ENCODE data around the gene IL27RA.
A peak's percentile ranks its signal among the peaks of the same experiment; 100 is the strongest.

IL27RA gene

DNA sequence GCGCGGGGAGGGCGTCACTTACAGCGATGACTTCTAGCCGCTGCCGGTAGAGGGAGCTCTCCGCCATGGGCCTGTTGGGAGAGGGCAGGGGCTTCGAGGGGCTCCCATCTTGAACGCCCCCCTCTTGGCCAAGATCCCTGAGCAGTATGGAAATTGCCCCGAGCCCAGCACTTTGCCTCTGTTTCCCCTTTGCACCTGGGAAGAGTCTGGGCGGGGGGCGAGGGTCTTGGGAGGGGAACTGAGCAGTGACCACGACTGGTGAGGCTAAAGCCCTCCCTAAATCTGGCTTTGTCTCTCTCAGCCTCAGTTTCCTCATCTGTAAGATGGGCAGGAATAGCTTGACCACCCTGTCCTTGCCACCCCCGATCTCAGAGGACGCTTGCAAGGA is 27.5 kb downstream of the IL27RA start:
- DNase-seq (ENCODE audit: low read depth), result no peak
- no peak overlapping the region for H3K4me3 ChIP-seq (ENCODE audit: low read depth, low read length)

DNA sequence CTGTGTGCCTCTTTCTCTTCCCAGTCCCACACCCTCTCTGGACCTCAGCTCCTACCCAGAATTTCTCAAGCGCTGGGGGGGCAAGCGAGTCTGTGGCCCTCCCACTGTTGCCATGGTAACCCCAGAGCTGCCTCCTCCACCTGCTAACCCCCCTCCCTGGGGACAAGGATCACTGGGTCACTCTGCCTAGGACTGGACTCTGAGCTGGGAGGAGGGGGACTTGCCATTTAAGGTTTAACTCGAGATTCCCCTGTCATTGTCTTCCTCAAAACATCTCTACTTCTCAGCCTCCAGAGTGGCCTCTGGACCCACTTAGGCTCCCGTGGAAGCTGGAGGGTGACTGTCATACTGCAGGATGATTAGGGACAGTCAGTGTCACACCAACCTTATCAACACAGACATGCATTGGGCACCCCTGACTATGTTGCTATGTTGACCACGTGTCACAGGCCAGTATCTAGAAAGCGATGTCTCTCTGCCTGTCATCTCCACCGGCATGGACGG is 28.1 kb downstream of the IL27RA start:
- H3K4me3 ChIP-seq (ENCODE audit: low read depth, low read length), result no peak overlapping the region
- in situ Hi-C loops (cut with HindIII; ENCODE audit: low sequenced_read_pairs), result no loop called here
- TF ChIP-seq, protein P1, sequence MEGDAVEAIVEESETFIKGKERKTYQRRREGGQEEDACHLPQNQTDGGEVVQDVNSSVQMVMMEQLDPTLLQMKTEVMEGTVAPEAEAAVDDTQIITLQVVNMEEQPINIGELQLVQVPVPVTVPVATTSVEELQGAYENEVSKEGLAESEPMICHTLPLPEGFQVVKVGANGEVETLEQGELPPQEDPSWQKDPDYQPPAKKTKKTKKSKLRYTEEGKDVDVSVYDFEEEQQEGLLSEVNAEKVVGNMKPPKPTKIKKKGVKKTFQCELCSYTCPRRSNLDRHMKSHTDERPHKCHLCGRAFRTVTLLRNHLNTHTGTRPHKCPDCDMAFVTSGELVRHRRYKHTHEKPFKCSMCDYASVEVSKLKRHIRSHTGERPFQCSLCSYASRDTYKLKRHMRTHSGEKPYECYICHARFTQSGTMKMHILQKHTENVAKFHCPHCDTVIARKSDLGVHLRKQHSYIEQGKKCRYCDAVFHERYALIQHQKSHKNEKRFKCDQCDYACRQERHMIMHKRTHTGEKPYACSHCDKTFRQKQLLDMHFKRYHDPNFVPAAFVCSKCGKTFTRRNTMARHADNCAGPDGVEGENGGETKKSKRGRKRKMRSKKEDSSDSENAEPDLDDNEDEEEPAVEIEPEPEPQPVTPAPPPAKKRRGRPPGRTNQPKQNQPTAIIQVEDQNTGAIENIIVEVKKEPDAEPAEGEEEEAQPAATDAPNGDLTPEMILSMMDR (IDR thresholded peaks at IDR 0.05; ENCODE audit: low read depth, low read length, missing control alignments), result no peak
- no peak for DNase-seq (ENCODE audit: low read depth)

More for the DNA sequence above, 27.5 kb downstream of the IL27RA start:
- in situ Hi-C loops (cut with HindIII; ENCODE audit: low sequenced_read_pairs), result no loop called here
- TF ChIP-seq, protein P1 (IDR thresholded peaks at IDR 0.05; ENCODE audit: low read depth, low read length, missing control alignments), result peak; percentile 73

DNA sequence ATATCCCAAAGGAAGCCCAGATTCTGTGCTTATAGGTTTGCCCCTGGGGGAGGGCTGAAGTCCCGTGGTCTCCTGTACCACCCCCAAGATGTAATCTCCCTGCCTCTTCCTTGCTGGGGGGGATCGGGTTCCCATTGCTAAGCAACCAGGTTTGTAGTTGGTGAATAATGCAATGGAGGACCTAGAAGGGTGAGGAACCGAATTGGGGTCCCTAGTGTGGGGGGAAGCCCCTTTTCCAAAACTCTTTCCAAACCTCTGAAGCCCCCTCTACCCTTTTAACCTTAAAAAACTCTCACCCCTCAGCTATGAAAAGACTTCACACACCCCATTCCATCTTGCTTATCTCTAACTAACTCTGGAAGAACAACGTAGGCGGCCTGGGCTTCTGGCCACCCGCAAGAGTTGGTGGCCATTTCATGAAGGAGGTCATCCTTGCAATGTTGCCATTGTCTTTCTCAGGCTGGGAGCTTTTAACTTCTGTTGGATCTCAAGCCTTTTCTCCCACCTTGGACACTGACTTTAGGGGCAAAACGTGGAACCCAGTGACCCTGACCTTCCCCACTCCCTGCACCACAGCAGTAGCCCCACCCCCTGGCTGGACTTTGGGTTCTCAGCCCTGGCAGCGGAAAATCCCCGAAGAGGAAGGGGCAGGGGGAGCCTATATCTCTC is 29.7 kb downstream of the IL27RA start:
- in situ Hi-C loops (cut with HindIII; ENCODE audit: low sequenced_read_pairs), result no loop called here
- TF ChIP-seq, protein P1 (IDR thresholded peaks at IDR 0.05; ENCODE audit: low read depth, low read length, missing control alignments), result no peak
- DNase-seq (ENCODE audit: low read depth), result no peak
- no peak overlapping the region for H3K4me3 ChIP-seq (ENCODE audit: low read depth, low read length)

DNA sequence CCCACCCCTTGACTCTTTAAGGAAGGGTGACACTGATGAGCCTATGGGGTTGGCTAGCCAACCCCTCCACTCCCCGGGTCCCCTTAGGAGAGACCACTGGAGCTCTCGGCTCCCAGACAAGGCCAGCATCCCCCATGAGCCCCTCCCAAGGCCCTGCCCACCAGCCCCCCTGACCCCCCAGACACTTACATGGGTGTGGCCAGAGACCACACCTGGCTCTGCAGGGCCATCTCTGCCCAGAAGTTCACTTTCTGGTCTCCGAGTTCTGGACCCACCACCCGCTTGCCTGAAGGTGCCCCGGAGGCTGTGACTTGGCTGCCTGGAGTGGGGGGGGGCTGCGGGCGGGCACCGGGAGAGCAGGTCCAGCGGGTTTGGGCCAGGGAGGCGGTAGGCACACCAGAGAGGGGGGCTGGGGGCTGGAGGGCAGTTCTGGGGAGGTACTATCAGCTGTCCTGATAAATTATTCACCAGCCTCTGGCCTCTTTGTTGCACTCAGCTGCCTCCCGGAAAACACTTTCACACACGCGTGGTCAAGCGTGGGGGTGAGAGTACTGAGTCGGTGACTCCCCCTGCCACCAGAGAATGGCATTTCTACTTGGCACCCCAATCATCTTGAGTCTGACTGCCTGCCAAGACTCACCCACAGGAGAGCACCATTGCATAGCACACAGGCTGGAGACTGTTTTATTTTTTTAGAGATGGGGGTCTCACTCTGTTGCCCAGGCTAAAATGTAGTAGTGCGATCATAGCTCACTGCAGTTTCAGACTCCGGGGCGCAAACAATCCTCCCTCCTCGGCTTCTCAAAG is 30.4 kb downstream of the IL27RA start, which contains the start of gene PALM3:
Gene PALM3 (minus strand): TSS at position 326 of the 807 bp plus-strand sequence. CDS start 96 bp downstream, at position 230.
- no peak within 1 kb of the TSS for H3K4me3 ChIP-seq (ENCODE audit: low read depth, low read length)
- in situ Hi-C loops (cut with HindIII; ENCODE audit: low sequenced_read_pairs), result no loop called here
- TF ChIP-seq, protein P1 (IDR thresholded peaks at IDR 0.05; ENCODE audit: low read depth, low read length, missing control alignments), result no peak
- no peak for DNase-seq (ENCODE audit: low read depth)

DNA sequence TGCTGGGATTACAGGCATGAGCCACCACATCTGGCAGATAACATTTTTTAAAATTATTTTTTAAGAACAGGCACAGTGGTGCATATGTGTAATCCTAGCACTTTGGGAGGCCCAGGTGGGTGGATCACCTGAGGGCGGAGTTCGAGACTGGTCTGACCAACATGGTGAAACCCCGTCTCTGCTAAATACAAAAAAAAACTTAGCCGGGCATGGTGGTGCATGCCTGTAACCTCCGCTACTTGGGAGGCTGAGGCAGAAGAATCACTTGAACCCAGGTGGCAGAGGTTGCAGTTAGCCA is 30.9 kb downstream of the IL27RA start:
- TF ChIP-seq, protein P1 (IDR thresholded peaks at IDR 0.05; ENCODE audit: low read depth, low read length, missing control alignments), result no peak

DNA sequence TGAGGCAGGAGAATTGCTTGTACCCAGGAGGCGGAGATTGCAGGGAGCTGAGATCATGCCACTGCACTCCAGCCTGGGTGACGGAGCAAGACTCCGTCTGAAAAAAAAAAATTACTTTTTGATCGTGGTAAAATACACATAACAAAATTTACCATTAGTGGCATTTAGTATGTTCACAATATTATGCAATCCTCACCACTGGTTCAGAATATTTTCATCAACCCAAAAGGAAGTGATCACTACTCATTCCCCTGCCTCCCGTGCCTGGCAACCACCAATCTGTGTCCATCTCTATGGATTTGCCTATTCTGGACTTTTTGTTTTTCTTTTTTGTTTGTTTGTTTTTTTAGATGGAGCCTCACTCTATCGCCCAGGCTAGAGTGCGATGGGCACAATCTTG is 31.5 kb downstream of the IL27RA start:
- no peak overlapping the region for H3K4me3 ChIP-seq (ENCODE audit: low read depth, low read length)
- DNase-seq (ENCODE audit: low read depth), result no peak
- TF ChIP-seq, protein P1 (IDR thresholded peaks at IDR 0.05; ENCODE audit: low read depth, low read length, missing control alignments), result no peak
- in situ Hi-C loops (cut with HindIII; ENCODE audit: low sequenced_read_pairs), result no loop called here

More for the DNA sequence above, 30.9 kb downstream of the IL27RA start:
- H3K4me3 ChIP-seq (ENCODE audit: low read depth, low read length), result no peak overlapping the region
- no peak for DNase-seq (ENCODE audit: low read depth)
- in situ Hi-C loops (cut with HindIII; ENCODE audit: low sequenced_read_pairs), result no loop called here

Measured in astrocyte of the cerebellum (primary cell).